ENCODE measurements around the gene MYD88.

DNA sequence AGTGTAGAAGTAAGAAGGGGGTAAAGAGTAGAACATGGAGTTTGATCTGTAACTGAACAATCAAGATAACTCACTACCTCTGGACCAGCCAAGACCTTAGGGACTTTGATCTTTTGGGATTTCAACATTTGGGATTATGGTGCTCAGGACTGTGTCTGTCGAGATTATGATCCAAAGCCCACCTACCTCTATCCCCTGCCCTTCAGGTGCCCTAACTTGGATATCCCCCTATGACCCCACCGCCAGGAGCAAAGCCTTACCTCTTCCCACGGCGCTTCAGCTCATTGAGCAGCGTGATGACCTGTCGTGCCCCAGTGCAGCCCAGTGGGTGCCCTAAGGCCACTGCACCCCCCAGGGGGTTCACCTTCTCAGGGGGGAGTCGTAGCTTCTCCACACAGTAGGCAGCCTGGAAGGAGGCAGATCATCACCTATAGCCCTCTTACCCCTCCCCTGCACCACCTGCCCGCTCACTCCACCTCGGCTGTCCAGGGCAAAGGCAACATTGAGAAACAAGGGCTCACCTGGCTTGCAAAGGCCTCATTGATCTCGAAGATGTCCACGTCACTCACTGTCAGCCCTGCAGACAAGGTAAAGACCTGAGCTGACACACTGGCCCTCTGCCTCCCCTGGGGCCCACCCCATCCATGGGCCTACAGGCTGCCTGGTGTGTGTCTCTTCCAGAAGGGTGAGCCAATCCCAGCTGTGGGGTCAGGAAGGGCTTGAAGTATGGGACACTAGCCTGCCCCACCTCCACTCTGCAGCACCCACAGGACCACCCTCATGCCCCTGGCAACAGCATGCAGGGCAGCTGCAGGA lies 12.9 kb upstream of the MYD88 start:
- TF ChIP-seq CTCF (conservative IDR thresholded peaks at IDR 0.05; ENCODE audit: low read depth, low read length), result no peak
- TF ChIP-seq EZH2phosphoT487 (IDR thresholded peaks at IDR 0.05; ENCODE audit: borderline replicate concordance, low read length), result no peak

All from PC-3 (cell line).